Vagina (tissue), 2 donors: Measurements from ENCODE around the gene TMEM106A.

Source experiments
- POLR2A ChIP-seq, 2 donors: fragments of 450-650 bp; IDR thresholded peaks; one replicate each; pipeline ENCODE4 v1.6.1; 2017; ENCODE audit warnings: antibody characterized with exemption in 2 of 2, mild to moderate bottlenecking in 2 of 2, moderate library complexity in 2 of 2
- POLR2AphosphoS5 ChIP-seq, 2 donors: sonication (generic); formaldehyde crosslinking; IDR thresholded peaks; one replicate each; pipeline ENCODE4 v1.9.0; 2017; ENCODE audit warnings: antibody characterized with exemption in 2 of 2, mild to moderate bottlenecking in 2 of 2, low read depth in 1 of 2; ENCODE audit not compliant: insufficient read depth in 1 of 2
- TF ChIP-seq, protein P1 (sequence below), 3 experiments: fragments of 450-650 bp in 2 of 3; fragments of 200-600 bp in 1 of 3; sonication (generic) in 1 of 3; IDR thresholded peaks; one replicate each; pipeline ENCODE4 v1.5.1; 2017 to 2019; ENCODE audit warnings: antibody characterized with exemption in 3 of 3, mild to moderate bottlenecking in 2 of 3, moderate library complexity in 2 of 3

DNA sequence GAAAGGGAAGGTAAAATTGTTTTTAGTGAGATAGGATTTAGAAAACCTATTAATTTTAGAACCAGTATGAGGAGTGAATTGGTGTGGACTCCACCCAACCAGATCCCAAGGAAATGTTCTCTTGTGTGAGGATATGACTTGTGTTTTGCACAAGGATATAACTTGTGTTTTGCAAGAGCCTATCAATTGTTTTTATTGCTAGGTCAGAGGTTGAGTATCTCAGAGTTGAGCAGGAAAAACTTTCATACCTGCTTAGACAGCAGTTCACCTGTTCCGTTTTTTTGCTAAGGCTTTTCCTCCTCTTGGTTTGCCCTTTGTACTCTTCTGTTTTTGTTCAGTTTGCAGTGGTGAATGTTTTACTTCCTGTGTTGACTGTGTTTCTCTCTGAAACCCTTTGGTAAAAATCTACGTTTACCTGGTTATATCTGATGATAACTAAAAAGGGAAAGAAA is 35.5 kb upstream of the TMEM106A start:
- TF ChIP-seq, protein P1, sequence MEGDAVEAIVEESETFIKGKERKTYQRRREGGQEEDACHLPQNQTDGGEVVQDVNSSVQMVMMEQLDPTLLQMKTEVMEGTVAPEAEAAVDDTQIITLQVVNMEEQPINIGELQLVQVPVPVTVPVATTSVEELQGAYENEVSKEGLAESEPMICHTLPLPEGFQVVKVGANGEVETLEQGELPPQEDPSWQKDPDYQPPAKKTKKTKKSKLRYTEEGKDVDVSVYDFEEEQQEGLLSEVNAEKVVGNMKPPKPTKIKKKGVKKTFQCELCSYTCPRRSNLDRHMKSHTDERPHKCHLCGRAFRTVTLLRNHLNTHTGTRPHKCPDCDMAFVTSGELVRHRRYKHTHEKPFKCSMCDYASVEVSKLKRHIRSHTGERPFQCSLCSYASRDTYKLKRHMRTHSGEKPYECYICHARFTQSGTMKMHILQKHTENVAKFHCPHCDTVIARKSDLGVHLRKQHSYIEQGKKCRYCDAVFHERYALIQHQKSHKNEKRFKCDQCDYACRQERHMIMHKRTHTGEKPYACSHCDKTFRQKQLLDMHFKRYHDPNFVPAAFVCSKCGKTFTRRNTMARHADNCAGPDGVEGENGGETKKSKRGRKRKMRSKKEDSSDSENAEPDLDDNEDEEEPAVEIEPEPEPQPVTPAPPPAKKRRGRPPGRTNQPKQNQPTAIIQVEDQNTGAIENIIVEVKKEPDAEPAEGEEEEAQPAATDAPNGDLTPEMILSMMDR (IDR thresholded peaks at IDR 0.05), result no peak
- no peak for TF ChIP-seq POLR2A (IDR thresholded peaks at IDR 0.05)
- no peak for TF ChIP-seq POLR2AphosphoS5 (IDR thresholded peaks at IDR 0.05; ENCODE audit: insufficient read depth in 1 of 2, low read depth in 1 of 2)
